ENCODE data around the gene AKAP3. TPM values are rescaled to one million over a fixed set of nuclear protein-coding genes. Genes with fewer than 3 reads are reported as not detected.
A peak's percentile ranks its signal among the peaks of the same experiment; 100 is the strongest.

Gene AKAP3
- 0.97 and 1.1 TPM in 2 replicates for total RNA-seq
- long read RNA-seq, partial matches to known transcripts, result 0 of 2 reads
- long read RNA-seq, other reads (novel, unspliced or antisense), result 2 of 2 reads

DNA sequence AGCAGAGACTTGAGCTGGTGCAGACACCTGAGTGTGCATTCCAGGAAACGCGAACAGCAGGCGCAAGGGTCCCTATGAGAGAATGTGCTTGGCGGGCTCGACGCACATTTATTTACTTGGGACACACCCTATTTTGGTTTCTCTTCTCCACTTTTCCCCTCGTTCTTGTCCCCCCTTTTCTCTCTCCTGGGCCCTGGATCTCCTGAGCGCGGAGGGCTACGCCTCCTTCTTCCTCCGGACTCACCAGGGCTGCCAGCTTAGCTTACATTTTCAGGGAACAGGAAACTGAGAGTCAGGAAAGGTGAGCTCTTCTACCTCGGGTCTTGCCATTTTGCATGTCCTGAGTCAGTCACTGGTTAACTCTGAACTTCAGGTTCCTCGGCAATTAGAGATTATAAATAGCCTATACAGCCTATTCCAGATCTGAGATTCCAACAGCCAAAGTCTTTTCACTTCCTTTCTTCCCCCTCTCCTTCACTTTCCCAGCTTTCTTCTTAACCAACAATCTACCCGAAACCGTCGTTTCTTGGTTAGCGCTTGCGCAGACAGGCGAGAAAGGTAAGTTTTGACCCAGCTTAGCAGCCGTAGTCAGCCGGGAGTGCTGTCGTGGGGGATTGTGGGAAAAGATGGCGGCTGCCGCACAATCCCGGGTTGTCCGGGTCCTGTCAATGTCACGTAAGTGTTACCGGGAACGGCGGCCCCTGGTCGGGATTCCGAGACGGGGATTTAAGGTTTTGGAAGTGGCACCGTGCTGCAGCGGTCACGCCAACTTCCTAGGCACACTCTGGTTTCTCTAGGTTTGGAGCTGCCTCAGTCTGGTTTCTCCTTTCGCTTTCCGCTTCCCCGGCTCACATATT, at the start of gene AKAP3, which contains the start of gene NDUFA9:
Gene AKAP3, minus strand, starts transcription at position 551 of the 857 bp plus-strand sequence. CDS start 10,855 bp downstream, outside the sequence.
Gene NDUFA9, plus strand, starts transcription at position 614 of the 857 bp plus-strand sequence. Its CDS starts 13 bp downstream, at position 627.
- no peaks in the 10 kb centered on the region for H3K27me3 Mint-ChIP-seq (ENCODE audit: unreplicated experiment)
- peak within 1 kb of the TSS; percentile 97 for H3K4me3 Mint-ChIP-seq (ENCODE audit: unreplicated experiment)
- H3K4me1 Mint-ChIP-seq (ENCODE audit: unreplicated experiment), result peaks cover 19% of the 10 kb centered on the region
- peak; percentile 90 for DNase-seq (ENCODE audit: extremely low spot score, unreplicated experiment)
- peak within 1 kb of the TSS; percentile 99 for H3K27ac Mint-ChIP-seq (ENCODE audit: unreplicated experiment)
- H3K36me3 Mint-ChIP-seq (ENCODE audit: unreplicated experiment), result no peaks in the 10 kb centered on the region
- TF ChIP-seq, protein P1, sequence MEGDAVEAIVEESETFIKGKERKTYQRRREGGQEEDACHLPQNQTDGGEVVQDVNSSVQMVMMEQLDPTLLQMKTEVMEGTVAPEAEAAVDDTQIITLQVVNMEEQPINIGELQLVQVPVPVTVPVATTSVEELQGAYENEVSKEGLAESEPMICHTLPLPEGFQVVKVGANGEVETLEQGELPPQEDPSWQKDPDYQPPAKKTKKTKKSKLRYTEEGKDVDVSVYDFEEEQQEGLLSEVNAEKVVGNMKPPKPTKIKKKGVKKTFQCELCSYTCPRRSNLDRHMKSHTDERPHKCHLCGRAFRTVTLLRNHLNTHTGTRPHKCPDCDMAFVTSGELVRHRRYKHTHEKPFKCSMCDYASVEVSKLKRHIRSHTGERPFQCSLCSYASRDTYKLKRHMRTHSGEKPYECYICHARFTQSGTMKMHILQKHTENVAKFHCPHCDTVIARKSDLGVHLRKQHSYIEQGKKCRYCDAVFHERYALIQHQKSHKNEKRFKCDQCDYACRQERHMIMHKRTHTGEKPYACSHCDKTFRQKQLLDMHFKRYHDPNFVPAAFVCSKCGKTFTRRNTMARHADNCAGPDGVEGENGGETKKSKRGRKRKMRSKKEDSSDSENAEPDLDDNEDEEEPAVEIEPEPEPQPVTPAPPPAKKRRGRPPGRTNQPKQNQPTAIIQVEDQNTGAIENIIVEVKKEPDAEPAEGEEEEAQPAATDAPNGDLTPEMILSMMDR (IDR thresholded peaks at IDR 0.05), result no peak
- H3K9me3 Mint-ChIP-seq (ENCODE audit: unreplicated experiment), result no peaks in the 10 kb centered on the region

DNA sequence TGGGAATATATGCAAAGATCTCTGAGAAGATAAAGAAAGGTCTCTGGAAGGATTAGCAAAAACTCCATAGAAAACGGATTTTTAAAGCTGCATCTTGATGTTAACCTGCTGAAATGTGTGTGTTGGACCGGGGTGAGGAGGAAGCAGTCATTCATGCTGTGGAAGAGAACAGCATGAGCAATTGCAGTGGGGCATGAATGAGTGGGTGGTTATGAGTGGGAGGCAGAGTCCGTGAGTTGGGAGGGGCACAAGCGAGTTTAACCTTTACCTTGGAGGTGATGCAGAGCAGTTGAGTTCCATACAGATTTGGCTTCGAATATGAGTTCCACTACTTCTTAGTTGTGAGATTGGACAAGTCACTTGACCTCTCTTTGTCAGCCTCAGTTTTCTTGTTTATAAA, 41.9 kb upstream of the AKAP3 start:
- H3K27ac Mint-ChIP-seq (ENCODE audit: unreplicated experiment), result no peak overlapping the region
- H3K27me3 Mint-ChIP-seq (ENCODE audit: unreplicated experiment), result no peaks in the 10 kb centered on the region
- TF ChIP-seq, protein P1 (IDR thresholded peaks at IDR 0.05), result no peak
- DNase-seq (ENCODE audit: extremely low spot score, unreplicated experiment), result no peak
- no peaks in the 10 kb centered on the region for H3K9me3 Mint-ChIP-seq (ENCODE audit: unreplicated experiment)
- H3K4me3 Mint-ChIP-seq (ENCODE audit: unreplicated experiment), result no peak overlapping the region
- no peaks in the 10 kb centered on the region for H3K4me1 Mint-ChIP-seq (ENCODE audit: unreplicated experiment)
- peaks cover 10% of the 10 kb centered on the region for H3K36me3 Mint-ChIP-seq (ENCODE audit: unreplicated experiment)

DNA sequence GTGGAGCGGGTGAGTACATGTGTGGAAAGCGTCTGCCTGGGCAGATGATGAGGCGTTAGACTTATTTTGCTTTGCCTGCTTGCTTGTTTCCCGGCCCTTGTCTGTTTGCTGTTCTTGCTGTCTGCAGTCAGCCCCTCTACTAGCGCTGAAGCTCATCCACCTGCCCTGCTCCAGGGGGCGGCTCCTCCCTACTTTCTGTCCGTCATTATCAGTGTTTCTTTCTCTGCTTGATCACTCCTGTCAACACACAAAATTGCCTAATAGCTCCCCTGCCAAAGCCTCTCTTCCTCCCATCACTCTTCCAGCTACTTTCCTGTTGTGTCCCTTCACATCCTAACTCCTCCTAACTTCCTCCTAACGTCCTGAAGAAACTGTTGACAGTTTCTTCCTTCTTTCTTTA, 36.5 kb upstream of the AKAP3 start:
- TF ChIP-seq, protein P1 (IDR thresholded peaks at IDR 0.05), result no peak
- DNase-seq (ENCODE audit: extremely low spot score, unreplicated experiment), result no peak
- H3K4me3 Mint-ChIP-seq (ENCODE audit: unreplicated experiment), result no peak overlapping the region
- peaks cover 37% of the 10 kb centered on the region for H3K36me3 Mint-ChIP-seq (ENCODE audit: unreplicated experiment)
- H3K27me3 Mint-ChIP-seq (ENCODE audit: unreplicated experiment), result no peaks in the 10 kb centered on the region
- H3K27ac Mint-ChIP-seq (ENCODE audit: unreplicated experiment), result no peak overlapping the region
- no peaks in the 10 kb centered on the region for H3K9me3 Mint-ChIP-seq (ENCODE audit: unreplicated experiment)
- no peaks in the 10 kb centered on the region for H3K4me1 Mint-ChIP-seq (ENCODE audit: unreplicated experiment)

DNA sequence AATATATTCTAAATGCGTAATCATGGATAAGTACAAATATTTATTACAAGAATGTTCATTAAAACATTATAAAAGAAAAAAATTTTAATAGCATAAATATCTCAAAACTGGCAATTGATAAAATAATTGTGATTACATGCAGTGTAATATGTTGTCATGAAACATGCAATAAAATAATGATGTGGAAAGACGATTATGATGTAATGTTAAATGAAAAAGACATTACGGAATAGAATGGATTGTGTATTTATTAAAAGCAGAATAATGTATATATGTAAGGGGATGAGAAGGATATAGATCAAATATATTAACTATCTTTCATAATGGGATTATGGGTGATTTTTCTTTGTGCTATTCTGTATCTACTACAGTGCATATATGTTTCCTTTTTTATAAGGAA, 32.9 kb upstream of the AKAP3 start:
- Mint-ChIP-seq H3K9me3 (ENCODE audit: unreplicated experiment) (no peaks in the 10 kb centered on the region), H3K27me3 (ENCODE audit: unreplicated experiment) (no peaks in the 10 kb centered on the region), H3K27ac (ENCODE audit: unreplicated experiment) (no peak overlapping the region), H3K4me3 (ENCODE audit: unreplicated experiment) (no peak overlapping the region), H3K4me1 (ENCODE audit: unreplicated experiment) (no peaks in the 10 kb centered on the region), H3K36me3 (ENCODE audit: unreplicated experiment) (peaks cover 37% of the 10 kb centered on the region)
- no peak for DNase-seq (ENCODE audit: extremely low spot score, unreplicated experiment)
- TF ChIP-seq, protein P1 (IDR thresholded peaks at IDR 0.05), result no peak

GRCh38 chr12:4679711-4680110, 30.9 kb upstream of the AKAP3 start:
- no peaks in the 10 kb centered on the region for H3K27me3 Mint-ChIP-seq (ENCODE audit: unreplicated experiment)
- H3K36me3 Mint-ChIP-seq (ENCODE audit: unreplicated experiment), result peaks cover 26% of the 10 kb centered on the region
- H3K27ac Mint-ChIP-seq (ENCODE audit: unreplicated experiment), result no peak overlapping the region
- no peak for DNase-seq (ENCODE audit: extremely low spot score, unreplicated experiment)
- peaks cover 17% of the 10 kb centered on the region for H3K9me3 Mint-ChIP-seq (ENCODE audit: unreplicated experiment)
- no peak overlapping the region for H3K4me3 Mint-ChIP-seq (ENCODE audit: unreplicated experiment)
- TF ChIP-seq, protein P1 (IDR thresholded peaks at IDR 0.05), result no peak
- H3K4me1 Mint-ChIP-seq (ENCODE audit: unreplicated experiment), result no peaks in the 10 kb centered on the region
